ENCODE data around the gene SNX9. TPM values are rescaled to one million over a fixed set of nuclear protein-coding genes. Genes with fewer than 3 reads are reported as not detected.

Gene SNX9
- total RNA-seq, 1 donor from 2014 or later = 65.0 TPM

GRCh38 chr6:157804448-157805327 lies 18.4 kb upstream of the SNX9 start:
- Mint-ChIP-seq H3K27ac (ENCODE audit: unreplicated experiment) (no peak overlapping the region), H3K36me3 (ENCODE audit: unreplicated experiment) (no peaks in the 10 kb centered on the region), H3K9me3 (ENCODE audit: unreplicated experiment) (peaks cover 9% of the 10 kb centered on the region), H3K4me3 (ENCODE audit: unreplicated experiment) (no peak overlapping the region), H3K4me1 (ENCODE audit: unreplicated experiment) (peaks cover 28% of the 10 kb centered on the region), H3K27me3 (ENCODE audit: unreplicated experiment) (no peaks in the 10 kb centered on the region)
- TF ChIP-seq CTCF (IDR thresholded peaks at IDR 0.05) = no peak
- DNase-seq (ENCODE audit: extremely low spot score, unreplicated experiment) = no peak

DNA sequence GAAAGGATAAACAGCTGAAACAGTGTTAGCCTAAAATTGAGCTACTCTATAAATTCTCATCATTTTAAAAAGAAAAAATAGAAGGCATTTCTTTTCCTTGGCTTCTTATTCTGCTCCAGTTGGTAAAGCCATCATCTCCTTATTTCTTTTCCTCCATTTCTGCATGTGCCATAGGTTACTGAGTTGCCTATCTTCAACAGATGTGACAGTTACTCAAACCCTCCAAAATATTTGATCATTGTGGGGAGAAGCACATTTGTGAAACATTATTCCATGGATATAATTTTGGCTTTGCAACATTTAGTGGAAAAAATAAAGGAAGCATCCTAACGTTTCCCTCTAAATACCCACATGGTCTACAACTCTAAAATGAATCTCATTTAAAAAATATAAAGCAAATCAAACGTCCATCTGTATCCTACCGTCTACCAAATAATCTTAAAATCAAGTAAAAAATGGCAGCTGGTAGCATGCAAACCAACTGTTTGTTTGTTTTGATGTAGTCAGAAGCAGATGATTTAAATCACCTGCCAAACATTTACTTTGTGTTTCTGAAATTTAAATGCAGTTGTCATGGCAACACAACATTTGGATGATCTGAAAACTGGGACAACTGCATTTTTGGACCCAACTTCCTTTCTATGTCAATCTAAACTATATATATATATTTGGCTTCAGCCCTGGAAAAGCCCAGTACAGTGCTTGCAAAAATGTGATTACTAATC lies 16.8 kb upstream of the SNX9 start:
- H3K4me3 Mint-ChIP-seq (ENCODE audit: unreplicated experiment) = no peak overlapping the region
- peaks cover 27% of the 10 kb centered on the region for H3K4me1 Mint-ChIP-seq (ENCODE audit: unreplicated experiment)
- no peak for TF ChIP-seq CTCF (IDR thresholded peaks at IDR 0.05)
- H3K36me3 Mint-ChIP-seq (ENCODE audit: unreplicated experiment) = no peaks in the 10 kb centered on the region
- no peaks in the 10 kb centered on the region for H3K27me3 Mint-ChIP-seq (ENCODE audit: unreplicated experiment)
- DNase-seq (ENCODE audit: extremely low spot score, unreplicated experiment) = no peak
- H3K9me3 Mint-ChIP-seq (ENCODE audit: unreplicated experiment) = peaks cover 9% of the 10 kb centered on the region
- H3K27ac Mint-ChIP-seq (ENCODE audit: unreplicated experiment) = peak overlapping the region; percentile 59

DNA sequence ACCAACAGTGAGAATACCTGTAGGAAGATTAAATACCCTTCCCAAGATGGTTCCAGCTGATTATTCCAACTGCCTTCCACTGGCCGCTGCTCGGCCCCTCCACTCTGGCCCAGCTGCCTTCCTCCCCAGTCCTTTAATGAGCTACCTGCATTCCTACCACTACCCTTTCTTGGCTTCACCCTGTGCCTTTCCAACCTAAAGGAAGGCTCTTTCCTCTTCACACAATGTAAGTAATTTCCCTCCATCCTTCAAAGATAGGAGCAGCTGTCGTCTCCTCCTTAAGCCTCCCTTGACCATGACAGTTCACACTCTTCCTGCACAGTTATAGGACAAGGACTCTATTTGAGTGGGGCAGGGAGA lies 16.2 kb upstream of the SNX9 start:
- H3K27me3 Mint-ChIP-seq (ENCODE audit: unreplicated experiment) = no peaks in the 10 kb centered on the region
- H3K4me3 Mint-ChIP-seq (ENCODE audit: unreplicated experiment) = no peak overlapping the region
- H3K36me3 Mint-ChIP-seq (ENCODE audit: unreplicated experiment) = no peaks in the 10 kb centered on the region
- DNase-seq (ENCODE audit: extremely low spot score, unreplicated experiment) = no peak
- no peak for TF ChIP-seq CTCF (IDR thresholded peaks at IDR 0.05)
- H3K9me3 Mint-ChIP-seq (ENCODE audit: unreplicated experiment) = peaks cover 10% of the 10 kb centered on the region
- H3K4me1 Mint-ChIP-seq (ENCODE audit: unreplicated experiment) = peaks cover 28% of the 10 kb centered on the region
- H3K27ac Mint-ChIP-seq (ENCODE audit: unreplicated experiment) = peak overlapping the region; percentile 59

DNA sequence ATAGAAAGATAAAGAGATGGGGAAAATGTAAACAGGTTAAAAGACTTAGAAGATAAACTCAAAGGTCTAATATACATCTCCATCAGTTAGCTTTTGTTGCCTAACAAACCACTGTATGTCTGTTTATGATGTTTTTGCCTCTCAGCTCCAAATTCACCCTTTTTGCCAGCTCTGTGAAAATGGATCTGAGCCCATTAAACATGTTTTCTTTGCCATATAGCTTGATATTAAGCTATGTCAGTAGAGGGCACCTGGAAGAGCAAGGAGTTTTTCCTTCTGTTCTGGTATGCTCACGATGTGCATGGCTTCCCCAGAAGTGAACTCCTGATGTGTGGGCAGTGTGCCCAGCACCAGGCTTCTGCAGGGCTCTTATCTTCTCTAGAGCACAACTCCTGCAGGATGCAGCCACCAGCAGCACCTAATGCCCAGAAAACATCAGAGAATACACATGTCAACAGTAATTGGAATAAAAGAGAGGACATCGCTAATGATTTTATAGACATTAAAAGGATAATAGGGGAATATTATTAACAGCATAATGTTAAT lies 14.6 kb upstream of the SNX9 start:
- Mint-ChIP-seq H3K9me3 (ENCODE audit: unreplicated experiment) (peaks cover 13% of the 10 kb centered on the region), H3K4me1 (ENCODE audit: unreplicated experiment) (peaks cover 31% of the 10 kb centered on the region), H3K27me3 (ENCODE audit: unreplicated experiment) (no peaks in the 10 kb centered on the region), H3K27ac (ENCODE audit: unreplicated experiment) (no peak overlapping the region), H3K4me3 (ENCODE audit: unreplicated experiment) (no peak overlapping the region), H3K36me3 (ENCODE audit: unreplicated experiment) (no peaks in the 10 kb centered on the region)
- DNase-seq (ENCODE audit: extremely low spot score, unreplicated experiment) = no peak
- no peak for TF ChIP-seq CTCF (IDR thresholded peaks at IDR 0.05)

DNA sequence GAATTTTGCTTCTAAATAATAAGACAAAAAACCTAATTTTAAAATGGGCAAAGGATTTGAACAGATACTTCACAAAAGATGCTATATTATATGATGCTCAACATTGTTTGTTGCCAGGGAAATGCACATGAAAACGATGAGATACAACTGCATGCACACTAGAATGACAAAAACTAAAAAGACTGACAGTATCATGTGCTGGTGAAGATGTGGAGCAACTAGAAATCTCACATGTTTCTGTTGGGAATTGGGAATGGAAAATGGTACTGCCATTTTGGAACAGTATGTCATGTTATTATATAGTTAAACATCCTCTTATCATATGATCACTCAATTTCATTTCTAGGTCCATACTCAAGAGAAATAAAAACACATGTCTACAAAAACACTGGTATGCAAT lies 13.4 kb upstream of the SNX9 start:
- TF ChIP-seq CTCF (IDR thresholded peaks at IDR 0.05) = no peak
- Mint-ChIP-seq H3K27me3 (ENCODE audit: unreplicated experiment) (no peaks in the 10 kb centered on the region), H3K9me3 (ENCODE audit: unreplicated experiment) (peaks cover 13% of the 10 kb centered on the region), H3K4me1 (ENCODE audit: unreplicated experiment) (peaks cover 34% of the 10 kb centered on the region), H3K27ac (ENCODE audit: unreplicated experiment) (no peak overlapping the region), H3K36me3 (ENCODE audit: unreplicated experiment) (no peaks in the 10 kb centered on the region), H3K4me3 (ENCODE audit: unreplicated experiment) (no peak overlapping the region)
- DNase-seq (ENCODE audit: extremely low spot score, unreplicated experiment) = no peak
